ENCODE results near the gene NRXN2.
"Not testable (repeated sequence)": the region's sequence is repeated elsewhere in the genome, so short reads cannot be mapped to it uniquely, and the experiment has no call there.

NRXN2 gene

GRCh38 chr11:64582885-64583284 is 140.1 kb downstream of the NRXN2 start:
- DNase-seq, result no peak

DNA sequence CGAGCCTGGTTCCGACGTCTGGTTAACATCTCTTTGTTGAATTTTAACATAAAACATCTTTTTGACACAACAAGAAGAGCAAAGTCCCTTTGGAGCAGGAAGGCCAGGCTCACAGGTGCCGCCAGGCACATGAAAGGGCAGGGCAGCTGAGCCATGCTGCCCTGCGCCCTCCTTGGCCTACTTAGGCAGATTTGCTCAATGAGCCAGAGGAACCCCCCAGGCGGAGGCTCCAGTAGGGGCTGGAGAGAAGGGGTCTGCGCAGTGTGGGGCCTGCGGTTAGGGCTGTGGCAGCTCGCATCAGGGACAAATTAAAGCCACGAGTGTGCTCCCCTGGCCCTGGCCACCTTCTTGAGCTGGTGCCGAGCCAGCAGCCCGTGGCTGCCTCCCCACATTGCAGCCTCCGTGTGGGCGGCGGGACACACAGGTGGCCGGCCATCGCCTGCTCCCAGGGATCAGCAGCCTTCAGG is 141.9 kb downstream of the NRXN2 start:
- DNase-seq, result no peak

- no peak for DNase-seq
Observed at GRCh38 chr11:64580412-64580811, 142.6 kb downstream of the NRXN2 start.

DNA sequence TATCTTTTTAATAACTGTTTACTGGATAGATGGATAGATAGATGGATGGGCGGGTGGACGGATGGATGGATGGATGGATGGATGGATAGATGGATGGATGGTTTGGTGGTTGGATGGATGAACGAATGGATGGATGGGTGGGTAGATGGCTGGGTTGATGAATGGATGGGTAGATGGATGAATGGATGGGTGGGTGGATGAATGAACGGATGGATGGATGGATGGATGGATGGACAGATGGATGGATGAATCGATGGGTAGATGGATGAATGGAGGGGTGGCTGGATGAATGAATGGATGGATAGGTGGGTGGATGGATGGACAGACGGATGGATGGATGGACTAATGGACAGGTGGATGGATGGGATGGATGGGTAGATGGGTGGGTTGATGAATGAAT is 145.8 kb downstream of the NRXN2 start:
- no peak for DNase-seq

GRCh38 chr11:64572143-64572542 is 150.9 kb downstream of the NRXN2 start:
- no peak for DNase-seq

GRCh38 chr11:64571410-64572091 is 151.4 kb downstream of the NRXN2 start:
- no peak for DNase-seq

DNA sequence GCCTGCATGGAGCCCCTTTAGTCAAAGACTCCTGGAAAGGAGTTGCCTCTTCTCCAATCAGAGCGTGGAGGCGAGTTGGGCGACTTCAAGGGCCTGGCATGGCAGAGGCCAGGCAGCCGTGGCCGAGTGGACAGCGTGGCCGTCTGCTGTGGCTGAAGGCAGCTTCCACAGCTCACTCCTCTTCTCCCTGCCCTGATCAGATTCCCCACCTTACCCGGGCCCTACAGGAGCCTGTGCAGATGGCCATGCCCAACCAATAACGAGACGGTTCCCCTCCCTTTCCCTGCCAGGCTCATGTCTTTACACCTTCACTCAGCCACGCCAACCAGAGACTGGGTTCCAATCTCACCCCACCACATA is 152.0 kb downstream of the NRXN2 start:
- DNase-seq, result no peak

DNA sequence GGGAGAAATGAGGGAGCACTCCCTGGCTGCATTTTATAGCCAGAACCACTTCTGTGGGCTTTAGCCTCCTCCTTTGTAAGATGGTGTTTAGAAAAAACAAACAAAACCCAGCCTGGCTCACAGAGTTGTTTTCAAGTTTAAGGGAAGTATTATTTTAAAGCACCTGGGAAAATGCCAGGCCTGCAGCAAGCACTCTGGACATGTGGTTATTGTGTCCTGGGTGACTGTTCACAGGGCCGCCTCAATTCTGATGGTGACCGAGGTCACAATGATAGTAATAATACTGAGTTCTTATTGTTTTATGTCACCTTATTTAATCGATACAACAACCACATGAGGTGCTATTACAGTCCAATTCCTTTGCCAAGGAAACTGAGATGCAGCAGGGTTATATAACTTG is 152.7 kb downstream of the NRXN2 start:
- DNase-seq, result no peak

DNA sequence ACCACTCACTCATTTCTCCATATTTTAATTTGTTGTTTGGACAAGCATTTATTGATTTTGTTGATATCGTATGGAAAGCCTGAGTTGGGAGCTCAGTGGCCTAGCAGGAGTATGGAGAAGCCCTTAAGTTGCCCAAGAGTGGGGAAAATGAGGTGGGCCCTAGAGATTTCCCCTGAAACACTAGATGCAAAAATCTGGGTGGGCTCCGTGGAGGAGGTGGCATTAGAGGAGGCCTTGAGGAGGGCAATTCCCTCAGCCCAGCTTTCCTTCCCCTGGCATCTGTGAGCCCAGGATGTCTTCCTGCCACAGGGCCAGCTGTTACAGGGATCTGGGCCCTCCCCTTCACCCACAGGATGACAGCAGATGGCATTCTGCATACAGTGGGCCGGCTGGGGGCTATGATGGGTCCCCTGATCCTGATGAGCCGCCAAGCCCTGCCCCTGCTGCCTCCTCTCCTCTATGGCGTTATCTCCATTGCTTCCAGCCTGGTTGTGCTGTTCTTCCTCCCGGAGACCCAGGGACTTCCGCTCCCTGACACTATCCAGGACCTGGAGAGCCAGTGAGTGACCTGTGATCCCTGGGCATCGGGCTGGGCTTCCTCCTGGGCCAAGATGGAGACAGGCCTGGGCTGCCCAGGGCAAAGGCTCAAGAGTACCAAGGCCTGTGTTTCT is 153.6 kb downstream of the NRXN2 start:
- DNase-seq, result no peak

DNA sequence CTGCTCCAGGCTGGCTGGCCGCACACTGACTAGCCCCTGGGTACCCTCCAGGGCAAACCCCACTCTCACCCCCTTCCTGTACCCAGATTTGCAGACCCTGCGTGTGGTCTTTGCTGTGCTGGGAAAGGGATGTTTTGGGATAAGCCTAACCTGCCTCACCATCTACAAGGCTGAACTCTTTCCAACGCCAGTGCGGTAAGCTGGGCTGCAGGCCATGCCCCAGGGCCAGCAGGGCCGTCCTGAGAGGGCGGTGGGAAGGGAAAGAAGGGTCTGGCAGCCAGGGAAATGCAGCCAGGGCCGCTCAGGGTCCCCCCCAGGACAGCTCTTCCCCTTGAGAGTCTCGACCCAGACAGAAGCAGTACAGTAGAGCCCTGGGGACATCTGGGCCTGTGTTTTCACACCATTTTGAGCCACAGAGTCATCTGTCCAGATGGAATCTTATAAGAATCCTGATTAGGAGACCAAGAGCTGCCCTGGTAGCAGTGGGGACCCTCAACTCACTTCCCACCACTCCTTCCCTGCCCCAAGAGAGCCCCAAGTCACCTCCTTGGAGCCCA is 154.3 kb downstream of the NRXN2 start:
- no peak for DNase-seq

DNA sequence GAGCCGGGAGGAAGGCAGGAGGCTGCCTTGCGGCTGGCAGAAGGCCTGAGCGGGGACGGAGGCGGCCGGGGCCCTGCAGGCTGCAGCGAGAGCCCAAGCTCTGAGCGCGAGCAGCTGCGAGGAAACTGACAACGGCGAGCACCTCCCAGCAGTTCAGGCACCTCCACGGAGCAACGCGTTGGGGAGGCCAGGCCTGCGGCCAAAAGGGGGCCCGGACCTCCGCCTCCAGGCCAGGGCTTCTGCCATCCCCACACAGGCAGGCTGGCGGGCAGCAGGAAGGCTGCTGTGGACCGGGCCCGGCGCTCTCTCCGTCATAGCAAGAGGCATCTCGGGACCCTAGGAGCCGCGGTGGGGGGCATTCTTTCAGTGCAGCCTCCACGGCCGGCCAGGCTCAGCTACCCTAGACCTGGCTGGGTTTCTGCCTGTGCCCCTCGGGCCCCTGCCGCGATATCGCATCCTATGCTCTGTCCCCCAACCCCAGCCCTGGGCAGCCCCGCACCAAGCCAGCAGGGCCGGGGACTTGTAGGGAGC is 154.9 kb downstream of the NRXN2 start:
- DNase-seq, result no peak

GRCh38 chr11:64566915-64567891 is 155.8 kb downstream of the NRXN2 start:
- DNase-seq, result no peak

DNA sequence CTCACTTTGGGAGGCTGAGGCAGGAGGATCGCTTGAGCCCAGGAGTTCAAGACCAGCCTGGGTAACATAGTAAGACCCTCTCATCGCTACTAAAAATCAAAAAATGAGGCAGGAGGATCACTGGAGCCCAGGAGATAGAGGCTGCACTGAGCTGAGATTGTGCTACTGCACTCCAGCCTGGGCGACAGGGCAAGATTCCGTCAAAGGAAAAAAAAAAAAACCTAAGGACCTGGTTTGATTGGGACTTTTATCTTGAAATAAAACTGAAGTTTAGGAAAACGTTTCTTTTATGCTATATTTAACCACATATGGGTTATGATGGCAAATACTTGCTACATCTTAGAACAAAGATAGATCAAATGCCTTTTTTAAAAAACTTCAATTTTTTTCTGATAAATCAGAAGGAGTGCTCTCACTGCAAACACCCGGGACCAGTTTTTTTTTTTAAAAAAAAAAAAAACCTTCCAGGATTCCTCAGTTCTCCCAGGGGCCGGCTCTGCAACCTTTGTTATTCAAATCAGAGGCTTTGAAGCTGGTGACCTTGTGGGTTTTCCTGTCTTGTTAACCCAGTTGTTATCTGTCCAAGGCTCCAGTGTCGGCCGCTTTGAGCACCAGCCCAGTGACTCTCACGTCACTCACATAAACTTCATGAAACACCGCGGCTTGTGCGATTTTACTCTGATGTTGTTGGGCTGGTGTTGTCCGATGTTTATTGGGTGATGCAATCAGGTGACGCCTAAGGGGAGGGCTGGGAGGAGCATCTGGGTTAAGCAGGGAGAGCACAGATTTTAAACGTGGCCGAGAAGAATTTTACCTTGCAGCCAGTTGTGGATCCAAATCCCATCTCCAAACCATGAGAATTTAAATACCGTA is 156.7 kb downstream of the NRXN2 start:
- DNase-seq, result peak; percentile 61

DNA sequence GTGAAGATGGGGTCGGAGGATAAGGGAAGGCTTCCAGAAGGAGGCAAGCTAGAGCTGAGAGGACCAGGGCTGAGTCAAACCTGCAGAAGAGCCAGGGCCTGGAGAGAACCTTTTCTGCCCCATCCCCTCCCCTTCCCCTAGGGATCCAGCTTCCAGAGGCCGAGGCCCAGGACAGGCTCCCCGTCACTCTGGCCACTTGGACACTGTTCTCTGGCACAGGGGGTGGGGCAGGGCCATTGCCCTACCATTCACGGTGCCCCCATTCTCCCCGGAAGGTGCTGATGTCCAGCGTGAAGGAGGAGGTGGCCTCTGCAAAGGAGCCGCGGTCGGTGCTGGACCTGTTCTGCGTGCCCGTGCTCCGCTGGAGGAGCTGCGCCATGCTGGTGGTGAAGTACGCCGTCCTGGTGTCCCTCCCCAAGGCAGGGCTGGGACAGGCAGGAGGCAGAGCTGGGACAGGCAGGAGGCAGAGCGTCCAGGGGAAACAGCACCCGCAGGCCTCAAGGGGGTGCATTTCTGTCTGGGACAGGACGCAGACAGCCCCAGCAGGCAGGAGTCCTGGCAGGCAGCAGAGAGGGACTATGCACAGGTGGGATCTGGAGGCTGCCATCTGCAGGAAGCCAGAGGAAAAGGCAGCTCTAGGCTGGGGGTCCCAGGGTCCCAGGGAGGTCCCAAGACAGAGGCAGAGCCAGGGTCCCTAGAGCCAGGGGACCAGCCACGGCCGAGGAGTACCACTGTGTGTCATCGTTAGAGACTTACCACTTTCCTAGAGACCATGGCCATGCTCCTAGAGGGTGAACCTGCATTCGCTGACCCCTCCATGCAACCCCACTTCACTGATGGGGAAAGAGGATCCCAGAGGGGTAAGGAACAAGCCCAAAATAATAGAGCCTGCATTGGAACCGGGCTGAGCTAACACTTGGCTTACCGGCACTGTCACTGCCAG is 157.8 kb downstream of the NRXN2 start:
- DNase-seq, result peak; percentile 89

DNA sequence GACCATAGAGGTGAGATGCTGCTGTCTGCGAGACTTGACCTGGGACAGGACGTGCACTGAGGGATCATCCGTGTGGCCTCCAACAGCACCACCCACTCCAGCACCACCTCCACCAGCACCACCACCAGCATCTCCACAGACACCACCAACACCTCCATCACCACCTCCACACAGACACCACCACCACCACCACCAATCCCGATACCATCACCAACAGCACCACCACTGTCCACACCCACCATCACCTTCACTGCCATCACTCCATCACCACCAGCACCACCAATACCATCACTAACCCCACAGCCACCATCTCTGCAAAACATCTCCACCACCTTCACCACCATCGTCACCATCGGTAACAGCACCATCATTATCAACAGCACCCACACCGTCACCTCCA is 158.6 kb downstream of the NRXN2 start:
- no peak for DNase-seq

DNA sequence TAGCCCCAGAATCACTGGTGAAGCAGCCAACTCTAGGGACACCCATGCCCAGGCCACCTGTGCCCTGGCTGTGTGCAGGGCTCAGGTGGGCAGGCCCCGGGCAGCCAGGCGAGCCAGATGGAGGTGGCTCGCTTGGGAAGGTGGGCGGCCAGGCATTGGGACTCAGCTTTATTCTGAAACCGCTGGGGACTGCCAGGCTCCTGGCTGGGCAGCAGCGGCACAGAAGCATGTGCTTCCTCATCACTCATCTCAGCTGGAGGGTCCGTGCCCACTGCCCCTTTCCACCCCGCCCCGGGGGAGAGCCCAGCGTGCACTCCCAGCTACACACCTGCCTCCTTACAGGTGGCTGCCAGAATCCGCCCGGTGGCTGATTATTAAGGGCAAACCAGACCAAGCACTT is 159.0 kb downstream of the NRXN2 start:
- DNase-seq, result no peak

DNA sequence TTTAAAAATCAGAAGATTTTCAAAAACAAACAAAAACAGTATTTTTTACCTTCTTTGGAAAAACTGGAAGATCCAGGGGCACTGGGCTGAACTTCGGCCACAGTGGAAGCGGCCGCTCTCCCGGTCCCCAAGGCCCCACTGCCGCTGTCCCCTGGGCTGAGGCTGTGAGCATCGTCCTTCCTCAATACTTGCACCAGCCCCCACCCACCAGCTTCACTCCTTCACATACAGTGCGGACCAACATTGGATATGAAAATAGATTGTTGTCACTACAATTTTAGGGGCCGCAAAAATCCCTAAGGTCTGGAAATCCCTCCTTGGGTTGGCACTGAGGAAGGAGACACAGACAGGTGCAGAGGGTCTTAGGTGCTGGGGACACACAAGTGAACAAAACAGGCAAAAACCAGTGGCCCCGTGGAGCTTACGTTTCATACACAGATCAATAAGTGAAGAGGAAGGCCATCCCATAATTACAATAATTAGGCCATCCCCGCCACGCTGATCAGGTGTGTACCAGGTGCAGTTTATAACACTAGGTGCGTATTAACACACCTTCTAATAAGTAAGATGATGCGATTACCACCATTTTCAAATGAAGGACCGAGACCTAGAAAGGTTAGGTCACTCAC is 160.2 kb downstream of the NRXN2 start:
- no peak for DNase-seq

GRCh38 chr11:64561984-64562722 is 160.8 kb downstream of the NRXN2 start:
- DNase-seq, result no peak

DNA sequence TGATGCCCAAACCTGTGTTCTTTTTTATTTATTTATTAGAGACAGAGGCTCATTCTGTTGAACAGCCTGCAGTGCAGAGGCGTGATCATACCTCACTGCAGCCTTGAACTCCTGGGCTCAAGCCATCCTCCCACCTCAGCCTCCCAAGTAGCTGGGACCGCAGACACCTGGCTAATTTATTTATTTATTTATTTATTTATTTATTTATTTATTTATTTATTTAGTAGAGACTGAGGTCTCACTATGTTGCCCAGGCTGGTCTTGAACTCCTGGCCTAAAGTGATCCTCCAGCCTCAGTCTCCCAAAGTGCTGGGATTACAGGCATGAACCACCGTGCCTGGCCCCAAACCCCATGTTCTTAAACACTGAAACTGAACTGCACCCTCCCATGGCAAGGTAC is 161.6 kb downstream of the NRXN2 start:
- not testable (repeated sequence) for DNase-seq

DNA sequence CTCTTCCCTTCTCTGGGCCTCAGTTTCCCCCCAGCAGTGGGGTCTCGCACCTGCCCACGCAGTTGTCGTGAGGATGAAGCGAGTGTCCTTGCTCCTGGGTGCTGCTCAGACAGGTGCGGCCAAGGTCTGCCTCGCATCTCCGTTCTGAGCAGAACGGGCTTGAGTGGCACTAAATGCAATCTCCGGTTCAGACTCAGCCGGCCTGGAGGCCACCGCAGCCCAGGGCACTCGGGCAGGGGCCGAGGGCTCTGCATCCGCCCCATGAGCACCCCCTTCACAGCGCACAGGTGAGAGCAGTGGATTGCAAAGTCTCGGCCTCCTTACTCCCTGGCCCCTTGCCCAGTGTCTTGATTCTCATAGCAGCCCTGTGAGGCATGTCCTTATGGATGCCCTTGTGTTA is 162.1 kb downstream of the NRXN2 start:
- DNase-seq, result no peak
